ENCODE measurements around the gene NOP56.

Gene NOP56, protein sequence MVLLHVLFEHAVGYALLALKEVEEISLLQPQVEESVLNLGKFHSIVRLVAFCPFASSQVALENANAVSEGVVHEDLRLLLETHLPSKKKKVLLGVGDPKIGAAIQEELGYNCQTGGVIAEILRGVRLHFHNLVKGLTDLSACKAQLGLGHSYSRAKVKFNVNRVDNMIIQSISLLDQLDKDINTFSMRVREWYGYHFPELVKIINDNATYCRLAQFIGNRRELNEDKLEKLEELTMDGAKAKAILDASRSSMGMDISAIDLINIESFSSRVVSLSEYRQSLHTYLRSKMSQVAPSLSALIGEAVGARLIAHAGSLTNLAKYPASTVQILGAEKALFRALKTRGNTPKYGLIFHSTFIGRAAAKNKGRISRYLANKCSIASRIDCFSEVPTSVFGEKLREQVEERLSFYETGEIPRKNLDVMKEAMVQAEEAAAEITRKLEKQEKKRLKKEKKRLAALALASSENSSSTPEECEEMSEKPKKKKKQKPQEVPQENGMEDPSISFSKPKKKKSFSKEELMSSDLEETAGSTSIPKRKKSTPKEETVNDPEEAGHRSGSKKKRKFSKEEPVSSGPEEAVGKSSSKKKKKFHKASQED

DNA sequence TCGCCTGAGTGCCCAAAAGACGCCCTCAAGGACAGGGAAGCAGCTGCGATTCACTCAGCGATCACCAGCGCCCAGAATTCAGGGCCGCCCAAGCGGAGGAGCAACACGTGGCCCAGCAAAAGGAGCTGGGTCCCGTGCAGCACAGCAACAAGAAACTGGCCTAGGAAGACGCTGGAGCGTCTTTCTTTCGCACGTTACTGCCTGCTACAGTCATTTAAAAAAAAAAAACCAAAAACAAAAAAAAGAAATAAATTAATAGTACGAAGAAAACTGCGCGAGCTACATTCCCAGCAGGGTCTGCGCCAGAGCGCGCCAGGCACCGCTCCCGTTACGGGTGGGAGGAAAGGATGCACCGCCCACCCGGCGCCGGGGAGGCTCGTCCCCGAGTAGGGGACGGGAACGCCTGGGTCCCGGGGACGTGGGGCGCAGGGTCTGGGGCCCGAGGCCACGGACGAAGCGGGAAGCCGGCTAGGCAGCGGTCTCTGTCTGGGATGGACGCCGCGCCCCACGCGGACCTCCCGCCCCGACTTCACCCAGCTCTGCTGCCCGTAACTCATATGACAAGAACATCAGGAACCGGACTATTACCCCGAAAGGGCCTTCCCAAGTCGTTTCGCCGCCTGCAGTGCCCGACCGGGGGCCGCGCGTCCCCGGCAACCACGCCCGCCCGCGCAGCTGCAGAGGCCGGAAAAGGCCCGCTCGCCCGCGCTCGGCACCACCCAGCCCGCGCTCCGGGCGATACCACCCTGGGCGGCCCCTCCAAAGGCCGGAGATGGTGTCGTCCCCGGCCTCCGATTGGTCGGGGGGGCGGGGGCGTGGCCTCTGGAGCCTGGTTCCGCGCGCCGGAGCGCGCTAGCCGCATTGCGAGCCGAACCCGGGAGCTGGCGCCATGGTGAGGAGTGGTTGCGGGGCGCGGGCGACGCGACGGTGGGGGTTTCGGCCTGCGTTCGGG, at the start of gene NOP56:
NOP56 (plus strand) TSS at position 861 of the 952 bp plus-strand sequence; CDS start at position 890, 29 bp downstream.
- DNase-seq, result peak; percentile 84

DNA sequence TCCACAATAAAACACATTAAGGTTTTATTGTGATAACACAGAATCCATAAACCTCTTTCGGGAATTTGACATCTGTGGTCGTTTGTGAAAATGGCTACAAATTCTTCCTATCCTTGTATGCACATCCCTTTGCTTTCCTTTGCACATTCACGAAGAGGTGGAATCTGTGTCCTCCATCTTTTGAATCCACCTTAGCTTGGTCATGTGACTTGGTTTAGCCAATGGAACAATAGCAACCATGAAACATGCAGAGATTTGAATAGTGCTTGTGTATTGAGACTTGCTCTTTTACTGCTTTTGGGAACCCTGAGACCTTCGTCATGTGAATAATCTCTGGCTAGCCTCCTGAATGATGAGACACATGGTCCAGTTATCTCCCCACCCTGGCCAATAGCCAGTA, 49.7 kb upstream of the NOP56 start:
- DNase-seq, result no peak

DNA sequence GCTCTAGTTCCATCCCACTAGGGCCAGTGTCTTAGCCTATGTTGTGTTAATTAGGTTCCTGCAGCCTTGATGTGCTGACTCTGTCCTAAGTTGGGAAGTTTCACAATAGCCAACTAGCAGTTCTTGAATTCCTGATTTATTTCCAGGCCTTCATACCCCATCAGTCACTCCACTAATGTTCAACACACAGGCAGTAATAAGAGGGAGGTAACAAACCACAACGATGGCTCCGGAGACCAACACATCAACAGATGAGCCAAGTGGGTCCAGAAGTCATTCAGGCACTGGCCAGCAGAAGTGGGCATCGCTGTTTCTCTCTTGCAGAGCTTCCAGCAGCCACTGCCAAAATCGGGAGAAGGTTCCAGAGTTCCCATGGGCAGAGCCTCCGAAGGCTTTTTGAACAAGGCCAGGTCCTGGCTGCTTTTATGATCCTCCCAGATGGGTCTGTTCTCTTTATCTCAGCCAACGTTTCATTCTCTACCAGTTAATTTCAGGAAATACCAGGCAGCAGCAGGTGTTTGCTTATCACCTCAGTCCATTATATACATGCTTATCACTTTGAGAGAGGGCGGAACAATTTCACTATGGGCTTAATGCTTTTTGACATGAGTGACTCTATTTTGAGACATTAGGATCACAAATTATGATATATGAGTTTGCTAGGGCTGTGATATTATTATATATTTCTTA, 48.5 kb upstream of the NOP56 start:
- DNase-seq, result no peak

DNA sequence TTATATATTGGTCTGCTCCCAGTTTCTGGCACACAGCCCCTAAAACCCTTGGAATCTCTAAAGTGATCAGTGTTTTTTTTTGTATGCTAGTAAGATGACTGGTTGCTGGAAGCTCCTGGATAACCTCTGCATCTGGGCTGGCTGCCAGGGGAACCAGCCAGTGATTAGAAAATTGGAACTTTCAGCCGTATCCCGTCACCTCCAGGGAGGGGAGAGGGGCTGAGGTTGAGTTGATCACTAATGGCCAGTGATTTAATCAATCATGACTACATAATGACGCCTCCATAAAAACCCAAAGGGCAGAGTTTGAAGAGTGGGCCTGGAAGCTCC, 48.0 kb upstream of the NOP56 start:
- DNase-seq, result no peak

DNA sequence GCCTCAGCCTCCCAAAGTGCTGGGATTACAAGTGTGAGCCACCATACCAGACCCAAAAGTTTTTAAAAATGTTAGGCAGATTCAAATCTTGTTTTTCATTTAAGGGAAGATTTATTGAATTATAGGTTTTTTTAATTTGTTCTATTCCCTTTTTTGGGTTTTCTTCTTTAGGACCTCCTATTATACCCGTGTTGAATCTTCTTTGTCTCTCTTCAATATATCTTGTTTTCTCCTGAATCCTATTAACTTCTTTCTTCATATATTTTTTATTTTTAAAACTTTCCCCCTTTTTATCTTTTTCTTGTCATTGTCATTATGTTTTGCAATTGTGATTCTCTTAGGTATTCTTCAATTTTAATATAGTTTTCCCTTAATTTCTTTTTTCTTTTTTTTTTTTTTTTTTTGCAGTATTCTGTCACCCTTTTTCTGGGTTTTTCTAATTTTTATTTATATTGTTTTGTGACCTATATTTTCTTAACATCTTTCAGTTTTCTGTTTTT, 45.9 kb upstream of the NOP56 start:
- no peak for DNase-seq

DNA sequence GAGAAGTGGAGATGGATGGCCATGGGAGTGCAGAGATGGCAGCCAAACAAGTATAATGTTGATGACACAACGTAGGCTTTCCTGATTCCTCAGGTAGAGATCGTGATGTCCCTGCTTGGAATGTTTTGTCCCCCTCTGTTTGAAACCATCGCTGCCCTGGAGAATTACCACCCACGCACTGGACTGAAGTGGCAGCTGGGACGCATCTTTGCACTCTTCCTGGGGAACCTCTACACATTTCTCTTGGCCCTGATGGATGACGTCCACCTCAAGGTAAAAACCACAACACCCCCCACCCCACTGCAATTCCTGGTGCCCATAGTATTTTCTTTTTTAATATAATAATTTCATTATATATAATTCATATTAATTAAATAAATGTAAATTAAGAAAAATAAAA, 42.1 kb upstream of the NOP56 start:
- no peak for DNase-seq

DNA sequence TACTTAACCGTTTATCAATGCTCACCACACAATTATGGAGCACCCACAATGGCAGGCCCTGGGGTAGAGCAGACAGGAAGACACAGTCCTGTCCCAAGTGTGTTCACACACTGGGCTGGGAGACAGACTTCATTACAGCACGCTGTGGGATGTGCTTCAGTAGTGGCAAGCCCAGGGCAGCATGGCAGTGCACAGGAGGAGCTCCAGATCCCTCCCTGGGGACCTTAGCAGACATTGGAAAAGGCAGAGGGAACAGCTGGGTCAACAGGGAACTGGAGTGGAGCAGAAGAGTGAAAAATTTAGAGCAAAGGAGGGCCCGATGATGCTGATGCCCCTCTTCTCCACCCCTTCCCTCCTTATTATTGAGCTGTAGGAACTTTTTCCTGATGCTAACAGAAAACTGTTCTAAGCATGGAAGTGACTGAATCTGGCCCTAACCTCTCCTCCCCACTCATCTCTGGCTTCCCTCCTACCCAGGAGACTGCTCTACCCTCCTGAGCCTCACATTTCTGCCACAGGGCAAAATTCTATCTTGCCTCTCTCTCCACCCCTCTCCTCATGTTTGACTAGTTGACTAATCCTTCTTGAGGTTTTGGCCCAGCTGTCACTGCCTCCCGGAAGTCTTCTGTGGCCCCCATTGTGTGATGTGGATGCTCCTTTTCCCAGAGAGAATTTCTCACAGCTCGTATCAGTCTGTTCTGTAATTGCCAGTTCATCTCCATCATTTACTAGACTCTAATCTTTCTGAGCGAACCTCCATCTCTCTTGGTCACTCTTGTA, 41.3 kb upstream of the NOP56 start:
- DNase-seq, result peak; percentile 26

DNA sequence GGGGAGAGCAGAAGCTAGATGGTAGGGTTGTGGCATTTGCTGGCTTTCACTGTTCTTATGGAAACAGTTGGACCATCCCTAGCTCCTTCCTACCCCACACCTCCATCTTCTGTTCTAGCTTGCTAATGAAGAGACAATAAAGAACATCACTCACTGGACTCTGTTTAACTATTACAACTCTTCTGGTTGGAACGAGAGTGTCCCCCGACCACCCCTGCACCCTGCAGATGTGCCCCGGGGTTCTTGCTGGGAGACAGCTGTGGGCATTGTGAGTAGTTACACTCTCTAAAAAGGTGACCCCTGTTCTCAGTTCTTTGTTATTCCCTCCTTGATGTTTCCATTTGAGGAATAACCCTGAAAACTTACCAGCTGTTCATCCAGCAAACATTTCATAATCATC, 40.4 kb upstream of the NOP56 start:
- no peak for DNase-seq

DNA sequence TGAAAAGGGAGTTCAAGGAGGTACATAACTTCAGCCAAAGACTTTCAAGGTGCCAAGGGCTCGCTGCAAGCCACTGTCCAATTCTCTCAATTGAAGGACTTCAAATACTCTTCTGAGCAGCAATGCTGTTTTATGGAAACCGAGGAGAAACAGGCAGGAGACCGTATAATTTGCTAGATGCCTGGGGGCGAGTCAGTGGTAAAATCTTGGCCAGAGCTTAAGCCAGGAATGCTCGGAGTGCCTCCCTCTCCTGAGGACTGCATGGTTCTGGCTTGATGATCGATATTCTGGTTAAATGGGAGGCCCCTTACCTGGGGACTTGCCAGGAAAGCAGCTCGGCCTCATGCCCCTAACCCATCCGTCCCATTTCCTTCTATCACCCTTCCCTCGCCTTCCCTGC, 35.8 kb upstream of the NOP56 start:
- no peak for DNase-seq

DNA sequence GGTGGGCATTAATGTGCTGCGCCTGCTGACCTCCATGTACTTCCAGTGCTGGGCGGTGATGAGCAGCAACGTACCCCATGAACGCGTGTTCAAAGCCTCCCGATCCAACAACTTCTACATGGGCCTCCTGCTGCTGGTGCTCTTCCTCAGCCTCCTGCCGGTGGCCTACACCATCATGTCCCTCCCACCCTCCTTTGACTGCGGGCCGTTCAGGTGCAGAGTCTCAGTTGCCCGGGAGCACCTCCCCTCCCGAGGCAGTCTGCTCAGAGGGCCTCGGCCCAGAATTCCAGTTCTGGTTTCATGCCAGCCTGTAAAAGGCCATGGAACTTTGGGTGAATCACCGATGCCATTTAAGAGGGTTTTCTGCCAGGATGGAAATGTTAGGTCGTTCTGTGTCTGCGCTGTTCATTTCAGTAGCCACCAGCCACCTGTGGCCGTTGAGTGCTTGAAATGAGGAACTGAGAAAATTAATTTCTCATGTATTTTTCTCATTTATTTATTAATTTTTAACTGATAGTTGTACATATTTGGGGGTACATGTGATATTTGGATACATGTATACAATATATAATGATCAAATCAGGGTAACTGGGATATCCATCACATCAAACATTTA, 35.2 kb upstream of the NOP56 start:
- no peak for DNase-seq

DNA sequence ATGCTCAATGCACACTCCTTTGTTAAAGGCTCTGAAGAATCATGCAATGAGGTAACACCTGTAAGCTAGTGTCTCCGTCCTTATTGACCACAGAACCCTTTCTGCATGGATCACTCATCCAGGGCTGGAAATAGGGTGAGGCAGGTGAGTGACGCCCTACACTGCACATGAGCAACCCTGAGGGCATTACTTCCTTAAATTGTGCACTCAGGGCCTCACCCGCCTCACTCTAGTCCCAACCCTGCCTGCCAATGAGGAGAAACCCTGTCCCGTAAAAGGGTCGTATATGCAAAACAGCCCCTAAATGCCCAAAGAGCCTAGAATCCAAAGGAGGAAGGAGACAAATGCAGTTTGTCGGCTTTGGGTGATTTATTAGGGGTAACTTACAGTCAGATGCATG, 33.6 kb upstream of the NOP56 start:
- no peak for DNase-seq

DNA sequence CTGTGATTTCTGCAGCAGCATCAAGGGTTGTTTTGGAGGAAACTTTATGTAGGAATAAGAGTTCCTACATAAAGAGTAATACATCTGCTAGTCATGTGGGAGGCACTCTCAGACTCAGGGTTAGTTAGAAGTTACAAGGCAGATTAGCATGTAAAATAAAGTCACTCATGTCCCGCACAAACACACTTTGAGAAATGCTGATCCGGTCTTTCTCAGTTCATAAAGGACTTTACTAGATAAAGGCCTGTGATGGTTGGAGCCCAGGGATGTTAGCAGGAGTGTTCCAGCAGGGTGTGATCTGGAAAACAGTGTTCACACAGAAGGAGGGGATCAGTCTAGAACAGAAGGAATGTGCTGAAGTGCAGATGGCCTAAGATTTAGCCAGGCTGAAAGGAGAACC, 33.1 kb upstream of the NOP56 start:
- DNase-seq, result no peak

DNA sequence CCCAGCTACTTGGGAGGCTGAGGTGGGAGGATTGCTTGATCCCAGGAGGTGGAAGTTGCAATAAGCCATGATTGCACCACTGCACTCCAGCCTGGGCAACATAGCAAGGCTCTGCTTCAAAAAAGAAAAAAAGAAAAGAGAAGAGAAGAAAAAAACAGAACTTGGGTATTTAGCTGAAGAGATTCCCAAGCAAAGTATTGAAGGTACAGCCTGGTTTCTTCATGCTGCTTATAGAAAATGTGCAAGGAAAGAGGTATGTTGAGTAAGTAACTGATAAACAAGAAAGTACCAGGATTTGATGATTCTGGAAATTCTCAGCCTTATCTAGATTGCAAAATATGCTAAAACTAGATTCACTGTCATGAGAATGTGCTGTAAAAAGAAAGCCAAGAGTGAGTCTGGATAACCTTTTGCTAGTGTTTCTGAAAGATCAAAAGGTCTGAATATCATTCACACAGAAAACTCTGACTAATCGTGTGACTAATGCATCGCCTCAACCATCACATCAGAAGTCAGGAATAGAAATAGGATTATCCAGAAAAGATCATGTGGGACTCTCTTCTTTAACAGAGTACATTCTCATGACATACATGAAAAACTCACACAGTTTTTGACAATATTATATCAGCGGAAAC, 32.4 kb upstream of the NOP56 start:
- no peak for DNase-seq

DNA sequence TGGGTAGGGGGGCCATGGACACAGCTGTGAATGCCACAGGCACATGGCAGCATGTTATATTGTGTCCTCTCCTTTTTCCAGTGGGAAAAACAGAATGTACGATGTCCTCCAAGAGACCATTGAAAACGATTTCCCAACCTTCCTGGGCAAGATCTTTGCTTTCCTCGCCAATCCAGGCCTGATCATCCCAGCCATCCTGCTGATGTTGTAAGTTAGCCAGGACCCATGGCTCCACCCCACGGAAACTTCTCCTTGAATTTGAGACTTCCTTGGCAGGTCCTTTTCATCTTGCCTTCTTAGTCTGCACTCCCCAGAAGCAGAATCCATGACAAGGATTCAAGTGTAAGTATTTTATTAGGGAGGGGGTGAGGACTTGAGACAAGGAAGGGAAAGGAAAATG, 28.2 kb upstream of the NOP56 start:
- no peak for DNase-seq

DNA sequence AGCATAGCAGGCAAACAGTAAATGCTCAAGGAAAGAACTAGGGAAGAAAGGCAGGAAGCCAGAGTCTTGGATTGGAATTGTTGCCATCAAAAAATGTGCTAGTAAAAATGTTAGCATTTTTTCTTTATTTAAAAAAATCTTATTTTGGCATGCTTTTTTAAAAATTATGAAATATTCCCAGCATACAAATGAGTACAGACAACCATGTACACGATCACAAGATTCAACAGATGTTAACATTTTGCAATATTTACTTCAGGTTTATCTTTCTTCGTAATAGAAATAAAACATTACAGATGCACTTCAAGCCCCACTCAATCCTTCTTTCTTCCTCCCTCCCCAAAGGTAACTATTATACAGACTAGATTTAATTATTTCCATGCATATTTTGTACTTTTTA, 27.4 kb upstream of the NOP56 start:
- no peak for DNase-seq

DNA sequence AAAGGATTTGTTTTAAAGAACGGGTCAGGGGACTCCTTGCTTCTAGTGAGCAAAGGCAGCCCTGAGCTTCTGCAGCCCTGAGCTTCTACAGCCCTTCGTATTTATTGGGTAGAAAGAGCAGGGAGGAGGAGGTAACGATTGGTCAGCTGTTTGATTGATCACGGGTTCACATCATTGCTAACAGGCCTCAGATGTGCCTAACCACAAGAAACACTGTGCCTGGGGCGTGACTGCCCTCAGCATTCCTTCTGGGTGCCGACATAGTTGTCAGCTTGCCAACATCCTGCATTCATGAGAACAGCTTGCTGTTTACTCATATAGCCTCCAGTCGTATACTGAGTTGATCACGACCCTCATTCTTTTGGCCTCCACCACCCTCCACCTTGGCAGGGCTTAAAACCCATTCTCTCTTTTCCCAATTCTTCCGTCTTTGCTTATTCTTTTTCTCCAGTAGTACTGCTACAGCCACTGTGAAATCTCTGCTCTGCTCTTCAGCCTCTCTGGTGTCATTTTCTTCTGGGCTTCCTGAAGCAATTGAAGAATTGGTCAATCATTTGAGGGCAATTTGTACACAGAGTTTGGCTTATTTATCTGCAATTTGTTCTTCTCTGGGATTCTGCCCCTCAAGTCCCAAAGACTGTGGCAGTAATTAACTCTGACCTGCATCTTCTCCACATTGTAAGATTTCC, 25.4 kb upstream of the NOP56 start:
- DNase-seq, result no peak

DNA sequence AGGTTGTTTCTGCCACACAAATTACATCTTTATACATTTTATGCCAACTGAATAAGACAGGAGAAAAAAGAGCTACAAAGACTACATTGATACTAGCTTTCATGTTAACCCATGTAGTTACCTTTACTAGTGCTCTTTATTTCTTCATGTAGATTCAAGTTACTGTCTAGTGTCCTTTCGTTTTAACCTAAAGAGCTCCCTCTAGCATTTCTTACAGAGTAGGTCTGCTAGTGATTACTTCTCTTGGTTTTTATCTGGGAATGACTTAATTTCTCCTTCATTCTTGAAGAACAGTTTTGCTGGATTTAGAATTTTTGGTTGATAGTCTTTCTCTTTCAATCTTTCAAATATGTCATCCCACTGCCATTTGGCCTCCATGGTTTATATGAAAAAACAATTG, 21.2 kb upstream of the NOP56 start:
- DNase-seq, result no peak

DNA sequence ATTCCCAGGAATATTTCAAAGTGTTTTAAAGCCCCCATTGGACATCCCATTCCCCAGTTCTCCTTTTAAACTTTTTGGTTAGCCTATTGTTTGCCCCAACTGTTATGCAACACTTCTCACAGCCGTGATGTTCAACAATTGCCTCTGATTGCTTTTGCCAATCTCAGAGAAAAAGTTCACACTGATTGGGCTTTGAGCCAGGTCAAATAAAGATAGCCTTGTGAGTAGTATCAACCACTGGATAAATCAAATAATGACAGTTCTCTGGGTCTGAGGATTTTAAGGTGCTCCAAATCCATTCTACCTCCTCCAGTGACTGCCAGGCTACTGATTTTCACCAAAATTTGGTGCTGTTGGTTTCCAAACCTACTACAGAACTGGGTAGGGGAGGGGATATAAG, 19.1 kb upstream of the NOP56 start:
- DNase-seq, result no peak

DNA sequence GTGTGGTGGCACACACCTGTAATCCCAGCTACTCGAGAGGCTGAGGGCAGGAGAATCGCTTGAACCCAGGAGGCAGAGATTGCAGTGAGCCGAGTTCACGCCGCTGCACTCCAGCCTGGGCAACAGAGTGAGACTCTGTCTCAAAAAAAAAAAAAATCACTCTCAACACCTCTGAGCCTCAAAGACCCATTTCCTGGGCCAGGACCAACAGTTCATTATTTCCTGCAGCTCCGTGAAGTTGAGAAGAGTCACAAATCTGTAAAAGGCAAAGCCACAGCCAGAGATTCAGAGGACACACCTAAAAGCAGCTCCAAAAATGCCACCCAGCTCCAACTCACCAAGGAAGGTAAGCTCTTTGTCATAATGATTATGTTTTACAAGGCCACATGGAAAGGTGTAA, 15.2 kb upstream of the NOP56 start:
- no peak for DNase-seq

DNA sequence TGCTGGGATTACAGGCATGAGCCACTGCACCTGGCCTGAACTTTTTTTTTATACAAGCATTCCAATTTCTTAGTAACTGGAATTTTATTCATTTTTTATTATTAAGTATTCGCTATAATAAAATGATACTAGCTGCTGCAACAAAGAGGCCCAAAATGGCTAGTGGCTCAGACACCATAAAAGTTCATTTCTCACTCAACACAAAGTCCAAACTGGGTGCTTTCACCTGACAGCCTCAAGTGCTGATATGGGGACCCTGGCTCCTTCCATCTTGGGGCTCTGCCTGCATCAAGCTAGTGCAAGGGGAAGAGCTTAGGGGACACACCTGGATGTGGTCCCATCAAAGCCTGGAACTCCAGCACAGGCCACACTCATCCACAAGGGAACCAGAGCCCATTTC, 12.2 kb upstream of the NOP56 start:
- DNase-seq, result no peak

DNA sequence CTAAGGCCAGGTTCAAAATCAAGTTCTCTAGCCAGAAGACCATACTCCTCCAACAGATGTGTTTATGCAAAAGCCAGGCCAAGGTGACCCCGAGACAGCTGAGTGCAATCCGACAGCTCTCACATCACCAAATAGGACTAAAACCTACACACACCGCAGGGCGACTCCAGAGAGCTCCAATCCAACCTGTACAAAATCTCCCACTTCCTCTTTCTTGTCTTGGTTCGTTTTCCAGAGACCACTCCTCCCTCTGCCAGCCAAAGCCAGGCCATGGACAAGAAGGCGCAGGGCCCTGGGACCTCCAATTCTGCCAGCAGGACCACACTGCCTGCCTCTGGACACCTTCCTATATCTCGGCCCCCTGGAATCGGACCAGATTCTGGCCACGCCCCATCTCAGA, 11.5 kb upstream of the NOP56 start:
- DNase-seq, result no peak
